ENCODE measurements around the gene AHCYL2.

GRCh38 chr7:129376076-129376777 lies 151.4 kb downstream of the AHCYL2 start:
- TF ChIP-seq CTCF (conservative IDR thresholded peaks at IDR 0.05; ENCODE audit: low read length), result peak; percentile 89
- no peak for TF ChIP-seq EZH2phosphoT487 (IDR thresholded peaks at IDR 0.05; ENCODE audit: borderline replicate concordance, low read depth, low read length)

Data from OCI-LY7 (cell line).